ENCODE measurements around the gene KANSL1.

DNA sequence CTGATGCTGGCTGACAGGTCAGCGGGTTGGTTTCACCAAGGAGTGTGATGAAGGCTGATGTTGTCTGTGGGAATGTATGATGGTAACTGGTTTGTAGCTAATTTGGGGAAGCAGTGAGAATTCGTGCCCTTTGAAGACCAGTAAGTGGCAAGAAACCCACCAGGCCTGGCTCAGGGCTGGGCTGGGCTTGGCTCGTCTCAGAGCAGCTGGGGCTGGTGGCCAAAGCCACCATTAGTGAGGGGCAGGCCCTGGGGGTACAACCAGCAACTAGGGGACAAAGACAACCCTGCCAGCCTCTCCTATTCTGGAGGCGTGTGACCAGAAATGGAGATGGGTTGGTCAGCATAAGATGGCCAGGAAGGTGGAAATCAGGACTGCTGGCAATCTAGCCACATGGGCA, 207.2 kb downstream of the KANSL1 start:
- TF ChIP-seq, protein P1, sequence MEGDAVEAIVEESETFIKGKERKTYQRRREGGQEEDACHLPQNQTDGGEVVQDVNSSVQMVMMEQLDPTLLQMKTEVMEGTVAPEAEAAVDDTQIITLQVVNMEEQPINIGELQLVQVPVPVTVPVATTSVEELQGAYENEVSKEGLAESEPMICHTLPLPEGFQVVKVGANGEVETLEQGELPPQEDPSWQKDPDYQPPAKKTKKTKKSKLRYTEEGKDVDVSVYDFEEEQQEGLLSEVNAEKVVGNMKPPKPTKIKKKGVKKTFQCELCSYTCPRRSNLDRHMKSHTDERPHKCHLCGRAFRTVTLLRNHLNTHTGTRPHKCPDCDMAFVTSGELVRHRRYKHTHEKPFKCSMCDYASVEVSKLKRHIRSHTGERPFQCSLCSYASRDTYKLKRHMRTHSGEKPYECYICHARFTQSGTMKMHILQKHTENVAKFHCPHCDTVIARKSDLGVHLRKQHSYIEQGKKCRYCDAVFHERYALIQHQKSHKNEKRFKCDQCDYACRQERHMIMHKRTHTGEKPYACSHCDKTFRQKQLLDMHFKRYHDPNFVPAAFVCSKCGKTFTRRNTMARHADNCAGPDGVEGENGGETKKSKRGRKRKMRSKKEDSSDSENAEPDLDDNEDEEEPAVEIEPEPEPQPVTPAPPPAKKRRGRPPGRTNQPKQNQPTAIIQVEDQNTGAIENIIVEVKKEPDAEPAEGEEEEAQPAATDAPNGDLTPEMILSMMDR (conservative IDR thresholded peaks at IDR 0.05 in 1 of 2, IDR thresholded peaks at IDR 0.05 in 1 of 2; ENCODE audit: extremely low read depth in 1 of 2, insufficient read depth in 1 of 2, low read depth in 1 of 2, low read length in 2 of 2) = no peak
- no peak for TF ChIP-seq EZH2 (IDR thresholded peaks at IDR 0.05; ENCODE audit: borderline replicate concordance, low read length)
